Thyroid gland (tissue), 4 donors: ENCODE results near the gene MRPL52.

Experiments used
- POLR2A ChIP-seq, 2 donors: fragments of 450-650 bp; IDR thresholded peaks; one replicate each; pipeline ENCODE4 v1.6.1; 2017; ENCODE audit warnings: antibody characterized with exemption in 2 of 2, mild to moderate bottlenecking in 2 of 2, moderate library complexity in 1 of 2
- TF ChIP-seq, protein P1 (sequence below), 6 experiments: fragments of 200-600 bp in 3 of 6; fragments of 450-650 bp in 3 of 6; sonication (generic) in 3 of 6; IDR thresholded peaks; one replicate each; pipeline ENCODE4 v1.5.1; 2016 to 2019; ENCODE audit warnings: antibody characterized with exemption in 6 of 6, mild to moderate bottlenecking in 2 of 6, inconsistent platforms in 1 of 6, moderate library complexity in 1 of 6

DNA sequence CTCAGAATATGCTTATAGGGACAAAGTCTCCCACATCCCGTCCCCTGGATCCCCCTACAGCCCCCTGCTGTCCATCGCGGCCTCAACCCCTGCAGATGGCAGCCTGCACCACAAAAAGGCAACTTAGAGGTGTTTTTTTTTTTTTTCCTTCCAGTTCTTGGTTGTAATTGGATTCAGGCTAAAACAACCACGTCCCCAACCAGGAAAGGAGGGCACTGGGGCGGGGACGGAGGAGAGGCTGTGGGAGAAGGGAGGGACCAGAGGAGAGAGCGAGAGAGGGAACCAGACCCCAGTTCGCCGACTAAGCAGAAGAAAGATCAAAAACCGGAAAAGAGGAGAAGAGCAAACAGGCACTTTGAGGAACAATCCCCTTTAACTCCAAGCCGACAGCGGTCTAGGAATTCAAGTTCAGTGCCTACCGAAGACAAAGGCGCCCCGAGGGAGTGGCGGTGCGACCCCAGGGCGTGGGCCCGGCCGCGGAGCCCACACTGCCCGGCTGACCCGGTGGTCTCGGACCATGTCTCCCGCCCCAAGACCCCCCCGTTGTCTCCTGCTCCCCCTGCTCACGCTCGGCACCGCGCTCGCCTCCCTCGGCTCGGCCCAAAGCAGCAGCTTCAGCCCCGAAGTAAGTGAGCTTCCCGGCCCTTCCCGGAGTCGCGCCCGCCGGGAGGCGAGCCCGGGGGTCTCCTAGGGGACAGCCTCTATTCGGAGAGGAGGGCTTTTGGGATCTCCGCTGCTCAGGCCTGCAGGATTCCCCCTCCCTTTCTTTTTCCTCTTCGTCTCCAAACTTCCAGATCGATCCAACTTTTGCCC is 6.8 kb downstream of the MRPL52 start, which contains the start of gene MMP14:
- TF ChIP-seq, protein P1, sequence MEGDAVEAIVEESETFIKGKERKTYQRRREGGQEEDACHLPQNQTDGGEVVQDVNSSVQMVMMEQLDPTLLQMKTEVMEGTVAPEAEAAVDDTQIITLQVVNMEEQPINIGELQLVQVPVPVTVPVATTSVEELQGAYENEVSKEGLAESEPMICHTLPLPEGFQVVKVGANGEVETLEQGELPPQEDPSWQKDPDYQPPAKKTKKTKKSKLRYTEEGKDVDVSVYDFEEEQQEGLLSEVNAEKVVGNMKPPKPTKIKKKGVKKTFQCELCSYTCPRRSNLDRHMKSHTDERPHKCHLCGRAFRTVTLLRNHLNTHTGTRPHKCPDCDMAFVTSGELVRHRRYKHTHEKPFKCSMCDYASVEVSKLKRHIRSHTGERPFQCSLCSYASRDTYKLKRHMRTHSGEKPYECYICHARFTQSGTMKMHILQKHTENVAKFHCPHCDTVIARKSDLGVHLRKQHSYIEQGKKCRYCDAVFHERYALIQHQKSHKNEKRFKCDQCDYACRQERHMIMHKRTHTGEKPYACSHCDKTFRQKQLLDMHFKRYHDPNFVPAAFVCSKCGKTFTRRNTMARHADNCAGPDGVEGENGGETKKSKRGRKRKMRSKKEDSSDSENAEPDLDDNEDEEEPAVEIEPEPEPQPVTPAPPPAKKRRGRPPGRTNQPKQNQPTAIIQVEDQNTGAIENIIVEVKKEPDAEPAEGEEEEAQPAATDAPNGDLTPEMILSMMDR (IDR thresholded peaks at IDR 0.05) = peak in 3 of 6 experiments; percentile 29 to 39 (median 37)
- peak in 1 of 2 donors; percentile 86 for TF ChIP-seq POLR2A (IDR thresholded peaks at IDR 0.05)
